KMS-11 (cell line): ENCODE results near the gene GRIK1.

ENCODE experiments used
- H2AFZ ChIP-seq: fragments of 200-600 bp; sonication (generic); 2 replicates; pipeline ENCODE4 v1.6.1; 2016; ENCODE audit warnings: antibody characterized with exemption, mixed run types, low read depth
- H3K27ac ChIP-seq: fragments of 200-600 bp; sonication (generic); 2 replicates; pipeline ENCODE4 v1.6.1; 2016; ENCODE audit warnings: mild to moderate bottlenecking, mixed run types
- H3K27me3 ChIP-seq: fragments of 200-600 bp; sonication (generic); 2 replicates; pipeline ENCODE4 v1.6.1; 2017; ENCODE audit warnings: mild to moderate bottlenecking, low read depth, mixed run types, moderate library complexity; ENCODE audit not compliant: insufficient read depth
- H3K36me3 ChIP-seq: fragments of 200-600 bp; sonication (generic); 2 replicates; pipeline ENCODE4 v1.6.1; 2017; ENCODE audit warnings: mild to moderate bottlenecking, mixed run types; ENCODE audit not compliant: insufficient read depth
- H3K4me1 ChIP-seq: fragments of 200-600 bp; sonication (generic); 2 replicates; pipeline ENCODE4 v1.6.1; 2016; ENCODE audit warnings: mild to moderate bottlenecking, low read depth, mixed run types; ENCODE audit not compliant: poor library complexity, severe bottlenecking
- H3K4me2 ChIP-seq: fragments of 200-600 bp; sonication (generic); 2 replicates; pipeline ENCODE4 v1.7.0; 2016; ENCODE audit warnings: mild to moderate bottlenecking, mixed run types
- H3K4me3 ChIP-seq: fragments of 200-600 bp; sonication (generic); IDR thresholded peaks from 2 replicates; pipeline ENCODE4 v1.6.1; 2017; ENCODE audit warnings: low read depth, low read length, mixed read lengths; ENCODE audit not compliant: insufficient read depth
- H3K79me2 ChIP-seq: fragments of 200-600 bp; sonication (generic); 2 replicates; pipeline ENCODE4 v1.6.1; 2016; ENCODE audit warnings: low read depth, mixed run types; ENCODE audit not compliant: insufficient read depth
- H3K9ac ChIP-seq: fragments of 200-600 bp; sonication (generic); 2 replicates; pipeline ENCODE4 v1.6.1; 2016; ENCODE audit warnings: mild to moderate bottlenecking, mixed run types
- H4K20me1 ChIP-seq: fragments of 200-600 bp; sonication (generic); 2 replicates; pipeline ENCODE4 v1.6.1; 2016; ENCODE audit warnings: mild to moderate bottlenecking, mixed run types; ENCODE audit not compliant: insufficient read depth
- TF ChIP-seq, protein P1 (sequence below): fragments of 200-600 bp; sonication (generic); conservative IDR thresholded peaks from 2 replicates; pipeline ENCODE4 v1.6.1; 2017; ENCODE audit warnings: low read depth, mild to moderate bottlenecking, antibody characterized with exemption, low read length, moderate library complexity, mixed read lengths

GRIK1 gene

GRCh38 chr21:29793712-29794111 is 146.1 kb downstream of the GRIK1 start:
- no peaks in the 10 kb centered on the region for H3K79me2 ChIP-seq
- no peaks in the 10 kb centered on the region for H3K27me3 ChIP-seq
- H3K9ac ChIP-seq = no peak overlapping the region
- H4K20me1 ChIP-seq = no peaks in the 10 kb centered on the region
- no peak overlapping the region for H2AFZ ChIP-seq
- no peak overlapping the region for H3K4me2 ChIP-seq
- no peaks in the 10 kb centered on the region for H3K4me1 ChIP-seq
- H3K27ac ChIP-seq = no peak overlapping the region
- no peak overlapping the region for H3K4me3 ChIP-seq
- TF ChIP-seq, protein P1, sequence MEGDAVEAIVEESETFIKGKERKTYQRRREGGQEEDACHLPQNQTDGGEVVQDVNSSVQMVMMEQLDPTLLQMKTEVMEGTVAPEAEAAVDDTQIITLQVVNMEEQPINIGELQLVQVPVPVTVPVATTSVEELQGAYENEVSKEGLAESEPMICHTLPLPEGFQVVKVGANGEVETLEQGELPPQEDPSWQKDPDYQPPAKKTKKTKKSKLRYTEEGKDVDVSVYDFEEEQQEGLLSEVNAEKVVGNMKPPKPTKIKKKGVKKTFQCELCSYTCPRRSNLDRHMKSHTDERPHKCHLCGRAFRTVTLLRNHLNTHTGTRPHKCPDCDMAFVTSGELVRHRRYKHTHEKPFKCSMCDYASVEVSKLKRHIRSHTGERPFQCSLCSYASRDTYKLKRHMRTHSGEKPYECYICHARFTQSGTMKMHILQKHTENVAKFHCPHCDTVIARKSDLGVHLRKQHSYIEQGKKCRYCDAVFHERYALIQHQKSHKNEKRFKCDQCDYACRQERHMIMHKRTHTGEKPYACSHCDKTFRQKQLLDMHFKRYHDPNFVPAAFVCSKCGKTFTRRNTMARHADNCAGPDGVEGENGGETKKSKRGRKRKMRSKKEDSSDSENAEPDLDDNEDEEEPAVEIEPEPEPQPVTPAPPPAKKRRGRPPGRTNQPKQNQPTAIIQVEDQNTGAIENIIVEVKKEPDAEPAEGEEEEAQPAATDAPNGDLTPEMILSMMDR = no peak
- H3K36me3 ChIP-seq = no peaks in the 10 kb centered on the region

GRCh38 chr21:29789393-29789792 is 150.4 kb downstream of the GRIK1 start:
- no peak overlapping the region for H3K27ac ChIP-seq
- no peaks in the 10 kb centered on the region for H3K4me1 ChIP-seq
- H3K36me3 ChIP-seq = no peaks in the 10 kb centered on the region
- no peaks in the 10 kb centered on the region for H3K79me2 ChIP-seq
- H3K9ac ChIP-seq = no peak overlapping the region
- H3K4me2 ChIP-seq = no peak overlapping the region
- H3K27me3 ChIP-seq = no peaks in the 10 kb centered on the region
- no peak overlapping the region for H2AFZ ChIP-seq
- H4K20me1 ChIP-seq = no peaks in the 10 kb centered on the region
- TF ChIP-seq, protein P1 = no peak
- no peak overlapping the region for H3K4me3 ChIP-seq

DNA sequence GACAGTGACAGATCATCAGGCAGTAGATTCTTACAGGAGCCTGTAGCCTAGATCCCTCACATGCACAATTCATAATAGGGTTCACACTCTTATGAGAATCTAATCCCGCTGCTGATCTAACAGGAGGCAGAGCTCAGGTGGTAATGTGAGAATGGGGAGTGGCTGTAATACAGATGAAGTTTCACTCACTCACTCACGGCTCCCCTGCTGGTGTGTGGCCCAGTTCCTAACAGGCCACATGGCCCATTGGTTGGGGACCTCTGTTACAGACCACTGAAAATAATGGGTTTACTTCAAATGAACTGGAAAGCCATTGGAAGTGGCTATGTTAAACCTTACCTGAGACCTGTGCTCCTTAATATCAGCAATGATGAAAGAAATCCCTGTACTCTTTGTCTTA is 151.0 kb downstream of the GRIK1 start:
- Histone ChIP-seq H3K4me1 (no peaks in the 10 kb centered on the region), H3K36me3 (no peaks in the 10 kb centered on the region), H3K27ac (no peak overlapping the region), H3K4me2 (no peak overlapping the region), H3K9ac (no peak overlapping the region), H4K20me1 (no peaks in the 10 kb centered on the region), H3K79me2 (no peaks in the 10 kb centered on the region), H3K27me3 (no peaks in the 10 kb centered on the region), H2AFZ (no peak overlapping the region), H3K4me3 (no peak overlapping the region)
- TF ChIP-seq, protein P1 = no peak

DNA sequence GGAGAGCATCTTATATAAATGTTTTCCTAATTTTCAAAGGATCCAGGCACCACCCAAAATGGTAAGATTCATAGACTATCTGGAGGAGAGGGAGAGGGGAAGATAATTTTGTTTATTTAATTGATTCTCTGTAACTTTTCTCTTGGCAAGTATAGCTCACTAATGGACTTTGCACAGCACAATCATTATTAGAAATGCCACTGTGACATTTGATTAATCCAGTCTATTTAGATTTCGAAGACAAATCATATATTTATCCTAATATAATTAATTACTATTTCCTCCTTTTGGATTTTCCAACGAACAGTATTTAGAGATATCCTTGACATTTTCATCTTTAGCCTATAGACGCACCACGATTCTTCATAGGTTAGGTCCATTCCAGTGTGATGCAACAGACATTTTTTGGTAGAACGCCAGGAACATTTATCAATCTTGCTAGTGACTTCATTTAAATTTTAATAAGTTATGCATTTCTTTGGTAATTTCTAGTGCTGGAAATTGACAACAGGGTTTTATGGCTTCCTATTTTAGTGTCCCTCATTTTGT is 152.4 kb downstream of the GRIK1 start:
- no peaks in the 10 kb centered on the region for H3K4me1 ChIP-seq
- no peaks in the 10 kb centered on the region for H3K36me3 ChIP-seq
- no peaks in the 10 kb centered on the region for H4K20me1 ChIP-seq
- no peak overlapping the region for H2AFZ ChIP-seq
- H3K4me2 ChIP-seq = no peak overlapping the region
- TF ChIP-seq, protein P1 = no peak
- no peaks in the 10 kb centered on the region for H3K79me2 ChIP-seq
- H3K27ac ChIP-seq = no peak overlapping the region
- H3K9ac ChIP-seq = no peak overlapping the region
- no peaks in the 10 kb centered on the region for H3K27me3 ChIP-seq
- H3K4me3 ChIP-seq = no peak overlapping the region
